ENCODE results near the gene MKS1. TPM values are rescaled to one million over a fixed set of nuclear protein-coding genes. Genes with fewer than 3 reads are reported as not detected.

Gene MKS1
- total RNA-seq, 1 experiment from 2014 or later: 12.1 TPM

GRCh38 chr17:58207451-58207850, 11.6 kb downstream of the MKS1 start:
- TF ChIP-seq TCF7L2 (IDR thresholded peaks at IDR 0.05; ENCODE audit: low read depth, low read length): no peak
- no peak for TF ChIP-seq REST (IDR thresholded peaks at IDR 0.05; ENCODE audit: insufficient read depth in 1 of 2, low read depth in 2 of 2, low read length in 1 of 2)
- no peak for TF ChIP-seq POLR2AphosphoS5 (IDR thresholded peaks at IDR 0.05; ENCODE audit: low read depth, low read length)
- no peak for TF ChIP-seq SIN3A (IDR thresholded peaks at IDR 0.05; ENCODE audit: borderline replicate concordance, insufficient read depth, low read depth, low read length)
- TF ChIP-seq CTCF (IDR thresholded peaks at IDR 0.05): no peak
- Histone ChIP-seq H3K27ac (ENCODE audit: low read length) (no peak overlapping the region), H3K4me3 (ENCODE audit: low read depth in 2 of 2, low read length in 2 of 2) (no peak overlapping the region), H3K36me3 (ENCODE audit: control insufficient read depth, insufficient read depth, low read length) (no peaks in the 10 kb centered on the region), H3K27me3 (ENCODE audit: control insufficient read depth, insufficient read depth, low read length) (no peaks in the 10 kb centered on the region), H3K4me1 (ENCODE audit: control insufficient read depth, insufficient read depth, low read length) (no peaks in the 10 kb centered on the region), H3K9me3 (ENCODE audit: control insufficient read depth, insufficient read depth, low read depth, low read length) (no peaks in the 10 kb centered on the region)
- POLR2A ChIA-PET: no interaction called here
- DNase-seq (ENCODE audit: low read depth, low spot score): no peak
- in situ Hi-C loops (cut with HindIII; ENCODE audit: low pct_unique_long_range_greater_than_20kb, low sequenced_read_pairs) (no loop called here), intact Hi-C loops (cut with micrococcal nuclease; ENCODE audit: unreplicated experiment) (no loop called here)
- no peak for ATAC-seq
- CTCF ChIA-PET: no interaction called here
- BruUV-seq (replicated peaks): no TSS peak

GRCh38 chr17:58205936-58206335, 13.1 kb downstream of the MKS1 start:
- Histone ChIP-seq H3K4me1 (ENCODE audit: control insufficient read depth, insufficient read depth, low read length) (no peaks in the 10 kb centered on the region), H3K36me3 (ENCODE audit: control insufficient read depth, insufficient read depth, low read length) (no peaks in the 10 kb centered on the region), H3K4me3 (ENCODE audit: low read depth in 2 of 2, low read length in 2 of 2) (no peak overlapping the region), H3K9me3 (ENCODE audit: control insufficient read depth, insufficient read depth, low read depth, low read length) (no peaks in the 10 kb centered on the region), H3K27me3 (ENCODE audit: control insufficient read depth, insufficient read depth, low read length) (no peaks in the 10 kb centered on the region), H3K27ac (ENCODE audit: low read length) (no peak overlapping the region)
- CTCF ChIA-PET: no interaction called here
- no peak for TF ChIP-seq CTCF (IDR thresholded peaks at IDR 0.05)
- no peak for TF ChIP-seq POLR2AphosphoS5 (IDR thresholded peaks at IDR 0.05; ENCODE audit: low read depth, low read length)
- TF ChIP-seq TCF7L2 (IDR thresholded peaks at IDR 0.05; ENCODE audit: low read depth, low read length): no peak
- no peak for TF ChIP-seq SIN3A (IDR thresholded peaks at IDR 0.05; ENCODE audit: borderline replicate concordance, insufficient read depth, low read depth, low read length)
- no peak for TF ChIP-seq REST (IDR thresholded peaks at IDR 0.05; ENCODE audit: insufficient read depth in 1 of 2, low read depth in 2 of 2, low read length in 1 of 2)
- no TSS peak for BruUV-seq (replicated peaks)
- POLR2A ChIA-PET: no interaction called here
- intact Hi-C loops (cut with micrococcal nuclease; ENCODE audit: unreplicated experiment) (no loop called here), in situ Hi-C loops (cut with HindIII; ENCODE audit: low pct_unique_long_range_greater_than_20kb, low sequenced_read_pairs) (no loop called here)
- ATAC-seq: no peak
- no peak for DNase-seq (ENCODE audit: low read depth, low spot score)
